ENCODE measurements around the gene PTPRD.

Gene PTPRD

DNA sequence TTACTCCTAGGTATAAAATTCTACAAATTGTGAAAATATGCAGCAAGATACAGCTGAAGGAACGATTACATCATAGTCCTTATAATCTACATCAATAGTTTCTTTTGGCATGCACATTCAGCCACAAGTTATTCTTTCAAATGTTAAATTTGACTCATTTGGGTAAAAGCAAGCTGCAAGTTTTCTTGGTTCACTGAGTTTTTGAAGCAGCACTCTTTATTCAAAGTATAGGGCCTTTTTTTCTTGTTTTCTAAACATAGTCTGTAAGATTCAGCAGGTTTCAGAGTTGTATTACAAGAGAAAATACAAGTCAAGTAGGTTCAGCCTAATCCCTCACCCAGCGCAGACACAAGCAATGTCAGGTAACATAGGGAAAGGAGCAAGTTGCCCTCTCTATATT is 981.5 kb downstream of the PTPRD start:
- TF ChIP-seq, protein P1, sequence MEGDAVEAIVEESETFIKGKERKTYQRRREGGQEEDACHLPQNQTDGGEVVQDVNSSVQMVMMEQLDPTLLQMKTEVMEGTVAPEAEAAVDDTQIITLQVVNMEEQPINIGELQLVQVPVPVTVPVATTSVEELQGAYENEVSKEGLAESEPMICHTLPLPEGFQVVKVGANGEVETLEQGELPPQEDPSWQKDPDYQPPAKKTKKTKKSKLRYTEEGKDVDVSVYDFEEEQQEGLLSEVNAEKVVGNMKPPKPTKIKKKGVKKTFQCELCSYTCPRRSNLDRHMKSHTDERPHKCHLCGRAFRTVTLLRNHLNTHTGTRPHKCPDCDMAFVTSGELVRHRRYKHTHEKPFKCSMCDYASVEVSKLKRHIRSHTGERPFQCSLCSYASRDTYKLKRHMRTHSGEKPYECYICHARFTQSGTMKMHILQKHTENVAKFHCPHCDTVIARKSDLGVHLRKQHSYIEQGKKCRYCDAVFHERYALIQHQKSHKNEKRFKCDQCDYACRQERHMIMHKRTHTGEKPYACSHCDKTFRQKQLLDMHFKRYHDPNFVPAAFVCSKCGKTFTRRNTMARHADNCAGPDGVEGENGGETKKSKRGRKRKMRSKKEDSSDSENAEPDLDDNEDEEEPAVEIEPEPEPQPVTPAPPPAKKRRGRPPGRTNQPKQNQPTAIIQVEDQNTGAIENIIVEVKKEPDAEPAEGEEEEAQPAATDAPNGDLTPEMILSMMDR (IDR thresholded peaks at IDR 0.05; ENCODE audit: low read depth, low read length, missing control alignments), result no peak
- peak; percentile 38 for DNase-seq (ENCODE audit: low read depth)
- H3K4me3 ChIP-seq (ENCODE audit: low read depth, low read length), result no peak overlapping the region
- in situ Hi-C loops (cut with HindIII; ENCODE audit: low sequenced_read_pairs), result no loop called here

DNA sequence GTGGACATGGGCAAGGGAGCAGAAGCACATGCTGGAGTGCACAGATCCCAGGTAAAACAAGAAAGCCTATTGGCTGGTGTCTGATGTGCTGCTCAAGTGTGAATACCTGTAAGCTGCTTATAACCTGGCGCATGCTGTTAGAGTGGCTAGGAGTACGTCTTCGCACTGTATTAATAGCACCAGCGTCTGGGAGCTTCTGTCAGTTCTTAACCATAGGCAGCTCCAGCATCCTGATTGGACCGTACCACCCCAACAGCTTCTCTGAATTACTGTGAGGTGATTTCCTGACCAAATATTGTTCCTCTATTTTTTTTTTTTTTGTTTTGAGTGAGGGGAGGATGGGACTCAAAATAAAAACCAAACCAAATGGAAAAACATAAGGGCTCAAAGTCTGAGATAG is 987.6 kb downstream of the PTPRD start:
- TF ChIP-seq, protein P1 (IDR thresholded peaks at IDR 0.05; ENCODE audit: low read depth, low read length, missing control alignments), result no peak
- no peak overlapping the region for H3K4me3 ChIP-seq (ENCODE audit: low read depth, low read length)
- in situ Hi-C loops (cut with HindIII; ENCODE audit: low sequenced_read_pairs), result no loop called here
- no peak for DNase-seq (ENCODE audit: low read depth)

DNA sequence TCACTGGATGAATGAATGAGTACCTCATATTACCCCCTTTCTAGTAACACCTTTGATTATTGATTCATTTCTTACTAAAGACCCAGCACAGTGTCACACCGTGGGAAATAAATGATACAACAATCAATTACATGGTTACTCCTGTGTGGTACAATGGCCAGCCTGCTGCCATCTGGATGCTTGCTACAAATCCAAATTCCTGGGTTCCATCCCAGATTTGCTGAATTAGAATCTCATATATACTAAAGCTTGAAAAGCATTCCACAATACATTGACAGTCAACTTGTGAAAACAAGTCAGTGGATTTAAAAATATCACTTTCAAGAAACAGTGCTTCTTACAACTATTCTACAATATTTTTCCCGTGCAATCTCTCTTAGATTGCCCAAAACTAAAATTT is 989.3 kb downstream of the PTPRD start:
- TF ChIP-seq, protein P1 (IDR thresholded peaks at IDR 0.05; ENCODE audit: low read depth, low read length, missing control alignments), result no peak
- in situ Hi-C loops (cut with HindIII; ENCODE audit: low sequenced_read_pairs), result no loop called here
- no peak overlapping the region for H3K4me3 ChIP-seq (ENCODE audit: low read depth, low read length)
- no peak for DNase-seq (ENCODE audit: low read depth)

DNA sequence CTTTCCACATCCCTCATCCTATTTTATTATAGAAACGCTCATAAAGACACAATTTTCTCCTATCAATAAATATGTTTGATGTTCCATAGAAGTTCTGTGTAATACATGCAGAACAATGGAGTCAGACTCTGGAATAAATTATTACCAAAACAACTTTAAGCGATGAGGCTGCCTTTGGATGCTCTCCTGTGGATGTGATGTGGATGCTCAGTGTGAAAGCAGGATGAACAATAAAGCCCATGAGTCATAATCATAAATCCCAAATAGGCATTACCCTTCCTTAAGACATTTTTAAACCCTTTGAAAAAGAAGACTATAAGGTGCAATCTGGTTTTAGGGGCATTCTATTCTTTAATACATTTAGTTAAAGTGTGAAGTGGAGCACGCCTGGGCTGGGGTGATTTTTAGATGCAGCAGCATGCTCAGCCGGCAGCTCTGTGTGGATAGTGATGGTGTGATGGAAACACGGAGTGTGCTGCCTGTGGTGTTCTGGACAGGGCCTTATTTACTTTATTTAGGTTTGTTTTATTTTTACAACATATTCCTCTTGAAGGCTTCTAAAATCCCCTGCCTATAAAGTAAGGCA is 991.4 kb downstream of the PTPRD start:
- no peak for DNase-seq (ENCODE audit: low read depth)
- H3K4me3 ChIP-seq (ENCODE audit: low read depth, low read length), result no peak overlapping the region
- in situ Hi-C loops (cut with HindIII; ENCODE audit: low sequenced_read_pairs), result no loop called here
- TF ChIP-seq, protein P1 (IDR thresholded peaks at IDR 0.05; ENCODE audit: low read depth, low read length, missing control alignments), result no peak

DNA sequence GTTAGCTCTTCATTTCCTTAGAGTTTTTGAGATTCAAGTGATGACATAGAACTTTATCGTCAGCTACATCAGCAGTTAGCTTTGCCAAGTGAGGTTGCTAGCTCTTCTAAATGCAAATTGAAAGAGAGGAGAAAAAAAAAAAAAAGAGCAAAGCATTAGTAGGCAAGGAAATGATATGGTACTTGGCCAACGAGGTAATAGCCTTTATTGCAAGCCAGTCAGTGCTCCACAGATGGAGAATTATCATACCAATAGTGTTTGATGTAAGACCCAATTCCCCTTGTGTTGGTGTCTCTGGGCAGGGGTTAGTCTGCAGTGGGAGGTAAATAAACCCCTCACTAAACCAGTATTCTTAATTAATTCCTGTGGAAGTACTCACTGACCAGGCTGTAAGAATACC is 992.1 kb downstream of the PTPRD start:
- TF ChIP-seq, protein P1 (IDR thresholded peaks at IDR 0.05; ENCODE audit: low read depth, low read length, missing control alignments), result no peak
- DNase-seq (ENCODE audit: low read depth), result no peak
- in situ Hi-C loops (cut with HindIII; ENCODE audit: low sequenced_read_pairs), result no loop called here
- no peak overlapping the region for H3K4me3 ChIP-seq (ENCODE audit: low read depth, low read length)

DNA sequence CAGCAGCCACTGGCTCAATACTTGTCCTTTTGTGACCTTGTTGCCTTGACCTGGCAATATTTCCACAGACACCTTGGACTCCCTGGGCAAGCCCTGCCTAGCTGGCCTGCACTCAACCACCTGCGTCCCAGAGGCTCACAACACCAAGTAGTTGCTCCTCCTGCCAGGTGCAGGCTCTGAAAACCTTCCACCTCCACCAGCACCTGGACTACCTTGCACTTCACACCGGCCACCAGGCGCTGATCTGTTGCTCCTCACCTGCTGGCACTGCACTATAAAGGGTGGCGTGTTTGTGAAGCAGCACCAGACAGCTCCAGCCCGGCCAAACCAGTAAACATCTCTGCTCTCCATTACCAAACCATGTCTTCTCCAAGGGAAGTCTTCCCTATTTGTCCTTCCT is 997.7 kb downstream of the PTPRD start:
- no peak for DNase-seq (ENCODE audit: low read depth)
- TF ChIP-seq, protein P1 (IDR thresholded peaks at IDR 0.05; ENCODE audit: low read depth, low read length, missing control alignments), result no peak
- H3K4me3 ChIP-seq (ENCODE audit: low read depth, low read length), result no peak overlapping the region
- in situ Hi-C loops (cut with HindIII; ENCODE audit: low sequenced_read_pairs), result no loop called here
